Endothelial cell of umbilical vein (primary cell): Measurements from ENCODE around the gene GSK3A. TPM values are rescaled to one million over a fixed set of nuclear protein-coding genes. Genes with fewer than 3 reads are reported as not detected.

Experiments used
- BruUV-seq: library from RNA; stranded (reverse); fragments of 400-500 nt; replicated peaks from 2 replicates; lab custom pipeline; 2021; lab: Mats Ljungman, UMichigan
- CTCF ChIA-PET: fragments of 300-600, 350-600 bp; sonication (Branson Sonifier 250); formaldehyde crosslinking; loops from one replicate; lab custom pipeline; 2021; ENCODE audit warnings: antibody characterized with exemption, inconsistent platforms; lab: Charles Lee
- POLR2A ChIA-PET: fragments of 300-600, 350-600 bp; sonication (Branson Sonifier 250); formaldehyde crosslinking; loops from one replicate; lab custom pipeline; 2021; ENCODE audit warnings: antibody characterized with exemption, inconsistent platforms; lab: Charles Lee
- DNase-seq: peaks from one replicate; pipeline ENCODE4 v3.0.0-alpha.2; 2011; ENCODE audit warnings: low read depth, low spot score
- FAIRE-seq: peaks from 2 replicates; lab custom pipeline; 2011; peaks lifted over from hg19 to GRCh38; lab: Jason Lieb, UNC
- H2AFZ ChIP-seq: 2 replicates; pipeline ENCODE4 v1.6.0; 2012; ENCODE audit warnings: low read depth, low read length, control low read depth, inconsistent platforms
- H3K27ac ChIP-seq: 2 replicates; pipeline ENCODE4 v1.5.1; 2011; ENCODE audit warnings: low read depth, mild to moderate bottlenecking, control low read depth, low read length, moderate library complexity; ENCODE audit not compliant: insufficient read depth
- H3K27me3 ChIP-seq, 2 experiments: 2 replicates each; pipeline versions ENCODE4 v1.6.0 to v1.6.1; 2011; ENCODE audit warnings: low read length in 2 of 2, mixed read lengths in 1 of 2; ENCODE audit not compliant: control insufficient read depth in 2 of 2, insufficient read depth in 2 of 2
- H3K36me3 ChIP-seq, 2 experiments: 2 replicates in 1 of 2; 3 replicates in 1 of 2; pipeline ENCODE4 v1.5.1; 2011; ENCODE audit warnings: low read length in 2 of 2, mild to moderate bottlenecking in 1 of 2, moderate library complexity in 1 of 2; ENCODE audit not compliant: control insufficient read depth in 2 of 2, insufficient read depth in 2 of 2; ENCODE audit errors: extremely low read depth in 1 of 2
- H3K4me1 ChIP-seq: 3 replicates; pipeline ENCODE4 v1.5.1; 2011; ENCODE audit warnings: mild to moderate bottlenecking, low read length; ENCODE audit not compliant: control insufficient read depth, insufficient read depth; ENCODE audit errors: extremely low read depth
- H3K4me2 ChIP-seq: 2 replicates; pipeline ENCODE4 v1.6.1; 2011; ENCODE audit warnings: low read length, control low read depth, mixed read lengths; ENCODE audit not compliant: insufficient read depth
- H3K4me3 ChIP-seq, 3 experiments: fragments of 200-600 bp in 1 of 3; sonication (generic), shearing (Covaris generic) in 1 of 3; replicated peaks in 1 of 3; 2 replicates each; pipeline ENCODE4 v1.5.1; 2011 to 2016; ENCODE audit warnings: control low read depth in 3 of 3, low read length in 3 of 3, mild to moderate bottlenecking in 2 of 3, inconsistent platforms in 1 of 3, low read depth in 1 of 3, moderate library complexity in 1 of 3; ENCODE audit not compliant: insufficient read depth in 1 of 3
- H3K79me2 ChIP-seq: 2 replicates; pipeline ENCODE4 v1.6.0; 2012; ENCODE audit warnings: low read length, inconsistent platforms; ENCODE audit not compliant: control insufficient read depth, insufficient read depth
- H3K9ac ChIP-seq: replicated peaks from 2 replicates; pipeline ENCODE3; 2011; ENCODE audit warnings: low read length, control low read depth; ENCODE audit not compliant: insufficient read depth; ENCODE audit errors: extremely low read depth
- H3K9me1 ChIP-seq: replicated peaks from 3 replicates; pipeline ENCODE4 v1.6.0; 2011; ENCODE audit warnings: mild to moderate bottlenecking, low read length; ENCODE audit not compliant: control insufficient read depth, insufficient read depth; ENCODE audit errors: extremely low read depth
- H3K9me3 ChIP-seq: replicated peaks from 2 replicates; pipeline ENCODE4 v1.5.1; 2012; ENCODE audit warnings: low read length, inconsistent platforms; ENCODE audit not compliant: control insufficient read depth, insufficient read depth
- H4K20me1 ChIP-seq: replicated peaks from 2 replicates; pipeline ENCODE3; 2011; ENCODE audit warnings: mild to moderate bottlenecking, low read length; ENCODE audit not compliant: control insufficient read depth, insufficient read depth; ENCODE audit errors: extremely low read depth
- CTCF ChIP-seq, 2 donors: IDR thresholded peaks; 1 replicate in 1 of 2; 2 replicates in 1 of 2; pipeline ENCODE4 v1.5.1; 2011; ENCODE audit warnings: low read length in 2 of 2, mild to moderate bottlenecking in 2 of 2, moderate library complexity in 2 of 2, control low read depth in 1 of 2, inconsistent platforms in 1 of 2, low read depth in 1 of 2; ENCODE audit not compliant: insufficient read depth in 1 of 2; ENCODE audit errors: extremely low read depth in 1 of 2
- EZH2 ChIP-seq: IDR thresholded peaks from 2 replicates; pipeline ENCODE4 v1.6.1; 2012; ENCODE audit warnings: borderline replicate concordance, low read depth, mild to moderate bottlenecking, moderate library complexity, low read length, inconsistent platforms; ENCODE audit not compliant: severe bottlenecking
- FOS ChIP-seq: IDR thresholded peaks from 2 replicates; pipeline ENCODE4 v1.6.1; 2011; ENCODE audit warnings: mild to moderate bottlenecking, low read length, moderate library complexity, borderline replicate concordance; ENCODE audit not compliant: insufficient read depth
- GATA2 ChIP-seq: IDR thresholded peaks from 2 replicates; pipeline ENCODE4 v1.7.0; 2011; ENCODE audit warnings: low read depth, mild to moderate bottlenecking, moderate library complexity, mixed read lengths, low read length; ENCODE audit not compliant: insufficient read length, insufficient read depth
- JUN ChIP-seq: IDR thresholded peaks from 2 replicates; pipeline ENCODE4 v1.6.1; 2011; ENCODE audit warnings: borderline replicate concordance, low read depth; ENCODE audit not compliant: insufficient read length, insufficient read depth
- MYC ChIP-seq: IDR thresholded peaks from one replicate; pipeline ENCODE4 v1.6.1; 2011; ENCODE audit warnings: mild to moderate bottlenecking, low read depth, low read length
- POLR2A ChIP-seq: IDR thresholded peaks from 2 replicates; pipeline ENCODE4 v1.6.1; 2012; ENCODE audit warnings: low read depth, mild to moderate bottlenecking, control low read depth, low read length
- POLR2AphosphoS5 ChIP-seq: IDR thresholded peaks from 2 replicates; pipeline ENCODE4 v1.6.1; 2012; ENCODE audit warnings: low read depth, mild to moderate bottlenecking, control low read depth, low read length, moderate library complexity; ENCODE audit not compliant: insufficient read depth
- dilution Hi-C: fragments of 300-500 bp; cut with MboI; formaldehyde crosslinking; loops from one replicate; pipeline ENCODE4 v1.15.0; 2019; ENCODE audit warnings: low sequenced_read_pairs; ENCODE audit not compliant: extremely low pct_ligation_motif_present
- intact Hi-C: fragments of 100-400 bp; cut with micrococcal nuclease; formaldehyde crosslinking; loops from one replicate; pipeline ENCODE4 v1.10.0; 2022
- polyA plus RNA-seq, 4 experiments: library from polyadenylated mRNA; depleted of rRNA in 3 of 4; stranded (reverse) in 3 of 4; unstranded in 1 of 4; fragments of >200 nt; gene quantifications; 2 replicates each; pipeline versions ENCODE4 v1.2.1 to v1.2.3, GENCODE V29; 2011 to 2012; ENCODE audit warnings: missing spikeins in 1 of 4
- total RNA-seq: library from RNA; stranded (reverse); gene quantifications from 2 replicates; pipeline ENCODE4 v1.2.3, GENCODE V29; 2021
- TF ChIP-seq, protein P1 (sequence below): IDR thresholded peaks from 2 replicates; pipeline ENCODE4 v1.6.1; 2011; ENCODE audit not compliant: insufficient read depth, insufficient read length

The GSK3A gene
- total and polyA plus RNA-seq, 2 donors (not counting 3 experiments of a cell fraction or from before 2014, with no cell fraction given): 49.5 to 73.7 TPM

DNA sequence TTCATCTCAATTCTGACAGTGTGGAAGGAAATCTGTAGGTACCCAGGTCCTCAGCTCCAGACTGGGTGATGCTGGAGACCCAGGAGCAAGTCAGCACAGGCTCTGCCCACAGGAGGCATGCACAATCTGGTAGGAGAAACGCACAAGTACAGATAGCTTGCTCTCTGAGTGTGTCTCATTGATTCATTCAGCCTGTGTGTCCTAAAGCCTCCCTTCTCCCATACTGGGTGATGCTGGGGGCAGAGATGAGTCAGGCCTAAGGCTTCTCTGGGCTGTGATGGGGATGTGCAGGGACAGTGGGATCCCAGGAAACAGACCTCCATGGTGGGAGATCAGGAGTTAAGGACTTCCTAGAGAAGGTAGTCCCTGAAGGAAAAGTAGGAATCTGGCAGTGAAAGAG lies 15.5 kb downstream of the GSK3A start:
- intact Hi-C loops: no loop called here
- Histone ChIP-seq H3K4me2 (no peak overlapping the region), H3K9me3 (no peaks in the 10 kb centered on the region), H3K4me3 (no peak overlapping the region), H3K27me3 (no peaks in the 10 kb centered on the region), H3K9ac (no peak overlapping the region), H3K79me2 (peaks cover 37% of the 10 kb centered on the region), H3K9me1 (no peaks in the 10 kb centered on the region), H2AFZ (no peak overlapping the region), H3K4me1 (no peaks in the 10 kb centered on the region), H3K36me3 (peaks cover 21 to 40% of the 10 kb centered on the region in 2 experiments), H3K27ac (no peak overlapping the region), H4K20me1 (no peaks in the 10 kb centered on the region)
- CTCF ChIA-PET: interaction anchor here (1.4 kb wide), 1 partner anchor 16 kb away, joined by 3 read pairs; no protein-coding TSS in a partner anchor
- no TSS peak for BruUV-seq
- dilution Hi-C loops: no loop called here
- FAIRE-seq (no peak), DNase-seq (no peak)
- POLR2A ChIA-PET: no interaction called here
- TF ChIP-seq GATA2: no peak
- no peak for TF ChIP-seq POLR2A
- no peak for TF ChIP-seq JUN
- TF ChIP-seq, protein P1, sequence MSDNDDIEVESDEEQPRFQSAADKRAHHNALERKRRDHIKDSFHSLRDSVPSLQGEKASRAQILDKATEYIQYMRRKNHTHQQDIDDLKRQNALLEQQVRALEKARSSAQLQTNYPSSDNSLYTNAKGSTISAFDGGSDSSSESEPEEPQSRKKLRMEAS: no peak
- no peak for TF ChIP-seq FOS
- no peak for TF ChIP-seq EZH2
- TF ChIP-seq POLR2AphosphoS5: no peak
- no peak for TF ChIP-seq MYC
- TF ChIP-seq CTCF (IDR thresholded peaks at IDR 0.05; ENCODE audit: extremely low read depth in 1 of 2, insufficient read depth in 1 of 2, low read depth in 1 of 2, low read length in 2 of 2): no peak
